ENCODE results near the gene DRD1. TPM values are rescaled to one million over a fixed set of nuclear protein-coding genes. Genes with fewer than 3 reads are reported as not detected.

The DRD1 gene
- total RNA-seq, 1 experiment from 2014 or later = 0.54 TPM

DNA sequence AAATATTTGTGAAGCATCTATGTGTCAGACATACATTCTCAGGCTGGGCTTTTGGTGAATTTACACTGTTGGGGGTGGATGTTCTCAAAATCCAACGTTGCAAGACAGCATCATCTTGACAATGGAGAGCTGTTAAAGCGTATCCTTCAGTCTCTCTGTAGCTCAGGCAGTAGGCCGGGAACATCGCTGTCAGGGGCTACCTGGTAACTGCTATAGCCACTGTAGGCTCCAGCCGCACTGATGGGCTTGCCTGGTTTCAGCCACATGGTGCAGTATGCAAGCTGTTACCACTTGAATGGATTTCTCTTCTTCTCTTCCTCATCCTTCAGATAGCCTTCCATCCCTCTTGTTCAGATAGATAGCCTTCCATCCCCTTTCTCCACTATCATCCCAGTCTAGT is 51.7 kb downstream of the DRD1 start:
- H3K27ac ChIP-seq (ENCODE audit: low read depth, low read length) = no peak overlapping the region
- no peaks in the 10 kb centered on the region for H3K36me3 ChIP-seq (ENCODE audit: control insufficient read depth in 1 of 2, insufficient read depth in 2 of 2, low read length in 2 of 2)
- no TSS peak for BruUV-seq (replicated peaks)
- no peaks in the 10 kb centered on the region for H3K79me2 ChIP-seq (ENCODE audit: insufficient read depth, low read length)
- no peaks in the 10 kb centered on the region for H4K20me1 ChIP-seq (ENCODE audit: insufficient read depth)
- ChIA-PET CTCF (no interaction called here), RAD21 (ENCODE audit: low non-redundant PET in 1 of 2, low total read pairs in 2 of 2, uncharacterized antibody in 2 of 2, unreplicated experiment in 2 of 2) (no interaction called here), POLR2A (no interaction called here)
- no peak for TF ChIP-seq EZH2phosphoT487 (IDR thresholded peaks at IDR 0.05; ENCODE audit: borderline replicate concordance)
- TF ChIP-seq, protein P1, sequence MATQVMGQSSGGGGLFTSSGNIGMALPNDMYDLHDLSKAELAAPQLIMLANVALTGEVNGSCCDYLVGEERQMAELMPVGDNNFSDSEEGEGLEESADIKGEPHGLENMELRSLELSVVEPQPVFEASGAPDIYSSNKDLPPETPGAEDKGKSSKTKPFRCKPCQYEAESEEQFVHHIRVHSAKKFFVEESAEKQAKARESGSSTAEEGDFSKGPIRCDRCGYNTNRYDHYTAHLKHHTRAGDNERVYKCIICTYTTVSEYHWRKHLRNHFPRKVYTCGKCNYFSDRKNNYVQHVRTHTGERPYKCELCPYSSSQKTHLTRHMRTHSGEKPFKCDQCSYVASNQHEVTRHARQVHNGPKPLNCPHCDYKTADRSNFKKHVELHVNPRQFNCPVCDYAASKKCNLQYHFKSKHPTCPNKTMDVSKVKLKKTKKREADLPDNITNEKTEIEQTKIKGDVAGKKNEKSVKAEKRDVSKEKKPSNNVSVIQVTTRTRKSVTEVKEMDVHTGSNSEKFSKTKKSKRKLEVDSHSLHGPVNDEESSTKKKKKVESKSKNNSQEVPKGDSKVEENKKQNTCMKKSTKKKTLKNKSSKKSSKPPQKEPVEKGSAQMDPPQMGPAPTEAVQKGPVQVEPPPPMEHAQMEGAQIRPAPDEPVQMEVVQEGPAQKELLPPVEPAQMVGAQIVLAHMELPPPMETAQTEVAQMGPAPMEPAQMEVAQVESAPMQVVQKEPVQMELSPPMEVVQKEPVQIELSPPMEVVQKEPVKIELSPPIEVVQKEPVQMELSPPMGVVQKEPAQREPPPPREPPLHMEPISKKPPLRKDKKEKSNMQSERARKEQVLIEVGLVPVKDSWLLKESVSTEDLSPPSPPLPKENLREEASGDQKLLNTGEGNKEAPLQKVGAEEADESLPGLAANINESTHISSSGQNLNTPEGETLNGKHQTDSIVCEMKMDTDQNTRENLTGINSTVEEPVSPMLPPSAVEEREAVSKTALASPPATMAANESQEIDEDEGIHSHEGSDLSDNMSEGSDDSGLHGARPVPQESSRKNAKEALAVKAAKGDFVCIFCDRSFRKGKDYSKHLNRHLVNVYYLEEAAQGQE (IDR thresholded peaks at IDR 0.05; ENCODE audit: low read depth) = no peak
- no peak for TF ChIP-seq SRF (IDR thresholded peaks at IDR 0.05; ENCODE audit: low read depth)
- no peak for TF ChIP-seq SIN3A (IDR thresholded peaks at IDR 0.05; ENCODE audit: low read depth)
- no peak for TF ChIP-seq JUND (IDR thresholded peaks at IDR 0.05)
- TF ChIP-seq ZNF274 (IDR thresholded peaks at IDR 0.05; ENCODE audit: low read depth, low read length) = no peak
- no peak for TF ChIP-seq YY1 (IDR thresholded peaks at IDR 0.05; ENCODE audit: extremely low read depth, insufficient replicate concordance, low read depth, low read length)
- TF ChIP-seq ELF1 (IDR thresholded peaks at IDR 0.05; ENCODE audit: borderline replicate concordance, low read depth) = no peak
- TF ChIP-seq TCF7L2 (IDR thresholded peaks at IDR 0.05; ENCODE audit: borderline replicate concordance, extremely low read depth, insufficient read depth, insufficient read length) = no peak
- no peak for TF ChIP-seq RAD21 (IDR thresholded peaks at IDR 0.05; ENCODE audit: low read depth)
- ATAC-seq (no peak), DNase-seq (ENCODE audit: low read depth, low spot score) (no peak)
- H2AFZ ChIP-seq (ENCODE audit: low read depth, low read length, poor library complexity, severe bottlenecking) = no peak overlapping the region
- no peaks in the 10 kb centered on the region for H3K27me3 ChIP-seq (ENCODE audit: insufficient read depth, low read length)
- no peaks in the 10 kb centered on the region for H3K9me3 ChIP-seq (ENCODE audit: control insufficient read depth in 1 of 2, insufficient read depth in 1 of 2, low read depth in 1 of 2, low read length in 2 of 2)
- H3K4me2 ChIP-seq (ENCODE audit: low read length) = no peak overlapping the region
- no peak overlapping the region for H3K9ac ChIP-seq (ENCODE audit: low read length)
- H3K9me2 ChIP-seq (ENCODE audit: insufficient read depth) = no peaks in the 10 kb centered on the region
- H3K4me3 ChIP-seq (replicated peaks in 1 of 2; ENCODE audit: low read depth in 1 of 2, low read length in 2 of 2) = no peak overlapping the region
- intact Hi-C loops (cut with micrococcal nuclease) = no loop called here
- H3K4me1 ChIP-seq (ENCODE audit: control insufficient read depth in 1 of 2, insufficient read depth in 2 of 2, low read length in 2 of 2) = no peaks in the 10 kb centered on the region

Measured in HCT116 (cell line).